AG09319 (cell line): ENCODE measurements around the gene ZC3H10.
A peak's percentile ranks its signal among the peaks of the same experiment; 100 is the strongest.

ENCODE experiments used
- DNase-seq: peaks from one replicate; pipeline ENCODE4 v3.0.0-alpha.2; 2010; ENCODE audit warnings: low read depth; ENCODE audit errors: extremely low read depth
- CTCF ChIP-seq: IDR thresholded peaks from 2 replicates; pipeline ENCODE4 v1.5.1; 2011; ENCODE audit warnings: low read depth, mild to moderate bottlenecking, inconsistent platforms, low read length, moderate library complexity

The ZC3H10 gene

DNA sequence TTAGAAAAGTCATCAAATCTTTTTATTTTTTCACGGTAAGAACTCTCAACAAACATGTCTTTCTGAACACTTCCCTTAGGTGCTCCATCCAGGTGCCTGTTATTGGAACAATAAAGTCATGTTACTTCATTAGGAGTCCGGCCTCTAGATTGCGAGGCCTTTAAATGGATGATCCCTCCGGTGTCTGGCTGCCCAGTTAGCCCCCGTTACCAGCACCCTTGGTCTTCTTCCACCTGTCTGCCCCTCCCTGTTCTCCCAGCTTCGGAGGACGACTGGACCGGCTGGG is 14.3 kb upstream of the ZC3H10 start:
- DNase-seq, result no peak
- TF ChIP-seq CTCF, result no peak

GRCh38 chr12:56104109-56104814 is 13.8 kb upstream of the ZC3H10 start, which contains the start of gene PA2G4:
PA2G4 (plus strand) TSS chr12:56104559; CDS start chr12:56104738, 179 bp downstream.
- no peak for TF ChIP-seq CTCF

DNA sequence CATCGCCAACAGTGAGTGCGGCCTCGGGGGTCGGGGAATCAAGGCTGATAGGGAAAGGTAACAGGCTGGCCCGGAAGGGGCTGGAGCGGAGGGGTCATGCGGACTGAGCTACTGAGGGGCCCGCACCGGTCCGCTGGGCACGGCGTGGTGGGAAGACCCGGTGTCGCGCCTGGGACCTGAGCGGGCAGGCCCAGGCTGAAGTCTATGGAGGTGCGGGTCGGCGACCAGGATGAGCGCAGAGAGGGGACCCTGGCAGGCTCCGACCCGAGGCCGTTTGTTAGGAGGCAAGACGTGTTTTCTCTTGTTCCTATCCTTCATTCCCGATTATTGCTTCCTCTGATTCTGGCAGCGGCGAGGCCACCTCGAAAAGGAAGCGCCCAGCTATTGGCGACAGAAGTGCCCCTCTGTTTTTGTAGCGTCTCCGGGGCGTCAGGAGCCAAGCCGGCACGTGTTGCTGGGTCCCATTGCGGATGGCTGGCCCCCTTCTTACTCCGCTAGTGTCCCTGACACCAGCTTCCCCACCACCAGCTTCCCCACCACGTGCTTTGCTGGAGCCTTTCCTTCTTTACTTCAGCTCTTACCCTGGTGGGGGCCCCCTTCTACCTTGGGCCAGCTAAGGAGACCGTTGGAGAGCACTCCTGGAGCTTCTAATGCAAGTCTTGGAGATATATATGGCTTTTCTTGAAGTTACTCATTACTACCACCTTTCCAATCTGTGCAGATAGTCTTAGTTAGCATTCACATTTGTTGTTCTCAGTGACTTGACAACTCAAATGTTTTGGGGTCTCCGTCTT is 13.1 kb upstream of the ZC3H10 start:
- DNase-seq, result no peak
- no peak for TF ChIP-seq CTCF

More at GRCh38 chr12:56104109-56104814, 13.8 kb upstream of the ZC3H10 start, which contains the start of gene PA2G4:
- peak; percentile 95 for DNase-seq

- no peak for DNase-seq
- no peak for TF ChIP-seq CTCF
These were observed 12.5 kb upstream of the ZC3H10 start for GRCh38 chr12:56105609-56105902.

- TF ChIP-seq CTCF, result no peak
- DNase-seq, result no peak
These were observed 10.8 kb upstream of the ZC3H10 start for GRCh38 chr12:56107242-56107641.

- TF ChIP-seq CTCF, result no peak
- no peak for DNase-seq
These were observed 7.5 kb upstream of the ZC3H10 start for GRCh38 chr12:56110571-56110970.

- DNase-seq, result no peak
- TF ChIP-seq CTCF, result no peak
These were observed 4.0 kb upstream of the ZC3H10 start for GRCh38 chr12:56114084-56114483.
